HEK293 (cell line): Measurements from ENCODE around the gene DYRK4.

Experiments
- ZBTB17 ChIP-seq: fragments of 450-650 bp; formaldehyde crosslinking; IDR thresholded peaks from 2 replicates; pipeline ENCODE4 v1.5.1; 2016; ENCODE audit warnings: missing biosample characterization, missing genetic modification characterization
- ZFP37 ChIP-seq: fragments of 450-650 bp; formaldehyde crosslinking; IDR thresholded peaks from 2 replicates; pipeline ENCODE4 v1.5.1; 2016; ENCODE audit warnings: missing biosample characterization, missing genetic modification characterization
- ZNF555 ChIP-seq: fragments of 450-650 bp; formaldehyde crosslinking; conservative IDR thresholded peaks from 2 replicates; pipeline ENCODE4 v1.5.1; 2017; ENCODE audit warnings: missing biosample characterization, mild to moderate bottlenecking, missing genetic modification characterization, inconsistent platforms
- ZNF626 ChIP-seq: fragments of 450-650 bp; sonication (Bioruptor Pico); formaldehyde crosslinking; IDR thresholded peaks from 2 replicates; pipeline ENCODE4 v1.5.1; 2018; ENCODE audit warnings: missing biosample characterization, missing genetic modification characterization, inconsistent platforms
- TF ChIP-seq, protein P1 (sequence below): fragments of 450-650 bp; formaldehyde crosslinking; IDR thresholded peaks from 2 replicates; pipeline ENCODE4 v1.5.1; 2016; ENCODE audit warnings: missing biosample characterization, missing genetic modification characterization
- TF ChIP-seq, protein P2 (sequence below): fragments of 450-650 bp; formaldehyde crosslinking; IDR thresholded peaks from 2 replicates; pipeline ENCODE4 v1.5.1; 2016; ENCODE audit warnings: missing biosample characterization, missing genetic modification characterization
- TF ChIP-seq, protein P3 (sequence below): fragments of 450-650 bp; formaldehyde crosslinking; IDR thresholded peaks from 2 replicates; pipeline ENCODE4 v1.5.1; 2016; ENCODE audit warnings: missing biosample characterization, missing genetic modification characterization
- TF ChIP-seq, protein P4 (sequence below): fragments of 450-650 bp; formaldehyde crosslinking; IDR thresholded peaks from 2 replicates; pipeline ENCODE4 v1.5.1; 2016; ENCODE audit warnings: missing biosample characterization, missing genetic modification characterization

DNA sequence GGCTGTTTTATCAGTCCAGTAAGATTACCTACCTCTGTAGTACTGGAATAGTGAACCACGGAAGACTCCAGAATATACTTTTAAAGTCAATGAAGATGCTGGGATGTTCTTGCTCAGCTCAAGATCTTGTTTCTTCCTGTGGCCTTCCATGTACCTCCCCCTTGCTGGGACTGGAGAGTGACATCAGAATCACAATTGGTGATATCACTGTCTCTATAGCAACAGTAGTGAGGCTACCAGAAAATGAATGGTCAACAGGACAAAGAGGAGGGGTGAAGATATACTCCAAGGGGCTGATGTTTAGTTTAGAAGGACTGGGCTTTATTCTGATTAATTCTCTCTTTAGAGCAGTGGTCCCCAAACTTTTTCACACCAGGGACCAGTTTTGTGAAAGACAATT lies 83.0 kb downstream of the DYRK4 start:
- TF ChIP-seq ZNF626 (no peak), ZBTB17 (tag by site-specific recombination) (no peak), ZNF555 (no peak), ZFP37 (tag by site-specific recombination) (no peak)
- TF ChIP-seq, protein P1, sequence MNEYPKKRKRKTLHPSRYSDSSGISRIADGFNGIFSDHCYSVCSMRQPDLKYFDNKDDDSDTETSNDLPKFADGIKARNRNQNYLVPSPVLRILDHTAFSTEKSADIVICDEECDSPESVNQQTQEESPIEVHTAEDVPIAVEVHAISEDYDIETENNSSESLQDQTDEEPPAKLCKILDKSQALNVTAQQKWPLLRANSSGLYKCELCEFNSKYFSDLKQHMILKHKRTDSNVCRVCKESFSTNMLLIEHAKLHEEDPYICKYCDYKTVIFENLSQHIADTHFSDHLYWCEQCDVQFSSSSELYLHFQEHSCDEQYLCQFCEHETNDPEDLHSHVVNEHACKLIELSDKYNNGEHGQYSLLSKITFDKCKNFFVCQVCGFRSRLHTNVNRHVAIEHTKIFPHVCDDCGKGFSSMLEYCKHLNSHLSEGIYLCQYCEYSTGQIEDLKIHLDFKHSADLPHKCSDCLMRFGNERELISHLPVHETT (tag by site-specific recombination): no peak
- TF ChIP-seq, protein P2, sequence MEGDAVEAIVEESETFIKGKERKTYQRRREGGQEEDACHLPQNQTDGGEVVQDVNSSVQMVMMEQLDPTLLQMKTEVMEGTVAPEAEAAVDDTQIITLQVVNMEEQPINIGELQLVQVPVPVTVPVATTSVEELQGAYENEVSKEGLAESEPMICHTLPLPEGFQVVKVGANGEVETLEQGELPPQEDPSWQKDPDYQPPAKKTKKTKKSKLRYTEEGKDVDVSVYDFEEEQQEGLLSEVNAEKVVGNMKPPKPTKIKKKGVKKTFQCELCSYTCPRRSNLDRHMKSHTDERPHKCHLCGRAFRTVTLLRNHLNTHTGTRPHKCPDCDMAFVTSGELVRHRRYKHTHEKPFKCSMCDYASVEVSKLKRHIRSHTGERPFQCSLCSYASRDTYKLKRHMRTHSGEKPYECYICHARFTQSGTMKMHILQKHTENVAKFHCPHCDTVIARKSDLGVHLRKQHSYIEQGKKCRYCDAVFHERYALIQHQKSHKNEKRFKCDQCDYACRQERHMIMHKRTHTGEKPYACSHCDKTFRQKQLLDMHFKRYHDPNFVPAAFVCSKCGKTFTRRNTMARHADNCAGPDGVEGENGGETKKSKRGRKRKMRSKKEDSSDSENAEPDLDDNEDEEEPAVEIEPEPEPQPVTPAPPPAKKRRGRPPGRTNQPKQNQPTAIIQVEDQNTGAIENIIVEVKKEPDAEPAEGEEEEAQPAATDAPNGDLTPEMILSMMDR (tag by site-specific recombination): no peak
- TF ChIP-seq, protein P3, sequence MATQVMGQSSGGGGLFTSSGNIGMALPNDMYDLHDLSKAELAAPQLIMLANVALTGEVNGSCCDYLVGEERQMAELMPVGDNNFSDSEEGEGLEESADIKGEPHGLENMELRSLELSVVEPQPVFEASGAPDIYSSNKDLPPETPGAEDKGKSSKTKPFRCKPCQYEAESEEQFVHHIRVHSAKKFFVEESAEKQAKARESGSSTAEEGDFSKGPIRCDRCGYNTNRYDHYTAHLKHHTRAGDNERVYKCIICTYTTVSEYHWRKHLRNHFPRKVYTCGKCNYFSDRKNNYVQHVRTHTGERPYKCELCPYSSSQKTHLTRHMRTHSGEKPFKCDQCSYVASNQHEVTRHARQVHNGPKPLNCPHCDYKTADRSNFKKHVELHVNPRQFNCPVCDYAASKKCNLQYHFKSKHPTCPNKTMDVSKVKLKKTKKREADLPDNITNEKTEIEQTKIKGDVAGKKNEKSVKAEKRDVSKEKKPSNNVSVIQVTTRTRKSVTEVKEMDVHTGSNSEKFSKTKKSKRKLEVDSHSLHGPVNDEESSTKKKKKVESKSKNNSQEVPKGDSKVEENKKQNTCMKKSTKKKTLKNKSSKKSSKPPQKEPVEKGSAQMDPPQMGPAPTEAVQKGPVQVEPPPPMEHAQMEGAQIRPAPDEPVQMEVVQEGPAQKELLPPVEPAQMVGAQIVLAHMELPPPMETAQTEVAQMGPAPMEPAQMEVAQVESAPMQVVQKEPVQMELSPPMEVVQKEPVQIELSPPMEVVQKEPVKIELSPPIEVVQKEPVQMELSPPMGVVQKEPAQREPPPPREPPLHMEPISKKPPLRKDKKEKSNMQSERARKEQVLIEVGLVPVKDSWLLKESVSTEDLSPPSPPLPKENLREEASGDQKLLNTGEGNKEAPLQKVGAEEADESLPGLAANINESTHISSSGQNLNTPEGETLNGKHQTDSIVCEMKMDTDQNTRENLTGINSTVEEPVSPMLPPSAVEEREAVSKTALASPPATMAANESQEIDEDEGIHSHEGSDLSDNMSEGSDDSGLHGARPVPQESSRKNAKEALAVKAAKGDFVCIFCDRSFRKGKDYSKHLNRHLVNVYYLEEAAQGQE: no peak
- TF ChIP-seq, protein P4, sequence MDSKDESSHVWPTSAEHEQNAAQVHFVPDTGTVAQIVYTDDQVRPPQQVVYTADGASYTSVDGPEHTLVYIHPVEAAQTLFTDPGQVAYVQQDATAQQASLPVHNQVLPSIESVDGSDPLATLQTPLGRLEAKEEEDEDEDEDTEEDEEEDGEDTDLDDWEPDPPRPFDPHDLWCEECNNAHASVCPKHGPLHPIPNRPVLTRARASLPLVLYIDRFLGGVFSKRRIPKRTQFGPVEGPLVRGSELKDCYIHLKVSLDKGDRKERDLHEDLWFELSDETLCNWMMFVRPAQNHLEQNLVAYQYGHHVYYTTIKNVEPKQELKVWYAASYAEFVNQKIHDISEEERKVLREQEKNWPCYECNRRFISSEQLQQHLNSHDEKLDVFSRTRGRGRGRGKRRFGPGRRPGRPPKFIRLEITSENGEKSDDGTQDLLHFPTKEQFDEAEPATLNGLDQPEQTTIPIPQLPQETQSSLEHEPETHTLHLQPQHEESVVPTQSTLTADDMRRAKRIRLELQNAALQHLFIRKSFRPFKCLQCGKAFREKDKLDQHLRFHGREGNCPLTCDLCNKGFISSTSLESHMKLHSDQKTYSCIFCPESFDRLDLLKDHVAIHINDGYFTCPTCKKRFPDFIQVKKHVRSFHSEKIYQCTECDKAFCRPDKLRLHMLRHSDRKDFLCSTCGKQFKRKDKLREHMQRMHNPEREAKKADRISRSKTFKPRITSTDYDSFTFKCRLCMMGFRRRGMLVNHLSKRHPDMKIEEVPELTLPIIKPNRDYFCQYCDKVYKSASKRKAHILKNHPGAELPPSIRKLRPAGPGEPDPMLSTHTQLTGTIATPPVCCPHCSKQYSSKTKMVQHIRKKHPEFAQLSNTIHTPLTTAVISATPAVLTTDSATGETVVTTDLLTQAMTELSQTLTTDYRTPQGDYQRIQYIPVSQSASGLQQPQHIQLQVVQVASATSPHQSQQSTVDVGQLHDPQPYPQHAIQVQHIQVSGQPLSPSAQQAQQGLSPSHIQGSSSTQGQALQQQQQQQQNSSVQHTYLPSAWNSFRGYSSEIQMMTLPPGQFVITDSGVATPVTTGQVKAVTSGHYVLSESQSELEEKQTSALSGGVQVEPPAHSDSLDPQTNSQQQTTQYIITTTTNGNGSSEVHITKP (tag by site-specific recombination): no peak
